ENCODE data around the gene KLHDC4. TPM values are rescaled to one million over a fixed set of nuclear protein-coding genes. Genes with fewer than 3 reads are reported as not detected.
"Not testable (repeated sequence)": the region's sequence is repeated elsewhere in the genome, so short reads cannot be mapped to it uniquely, and the experiment has no call there.

KLHDC4 gene
- total RNA-seq, 1 experiment from 2014 or later = 76.2 TPM

DNA sequence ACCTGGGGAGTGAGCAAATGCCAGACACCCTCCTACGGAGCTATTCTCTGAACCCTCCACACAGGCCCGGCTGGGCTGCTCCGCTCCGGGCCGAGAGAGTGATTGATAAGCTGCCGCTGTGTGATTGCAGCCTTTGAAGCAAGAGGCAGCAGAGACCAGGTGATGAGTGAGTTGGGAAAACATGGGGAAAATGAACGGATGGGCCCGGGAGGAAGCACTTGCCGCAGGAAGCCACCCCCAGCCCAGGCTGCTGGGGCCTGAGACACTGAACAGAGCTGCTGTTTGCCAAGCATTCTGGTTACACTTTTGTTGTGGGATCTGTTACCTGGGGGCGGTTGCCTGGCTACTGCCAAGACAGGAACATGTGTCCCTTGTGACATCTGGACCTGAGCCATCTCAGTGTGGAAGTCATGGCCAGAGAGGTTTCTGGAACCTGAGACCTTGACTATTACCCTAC, 46.4 kb upstream of the KLHDC4 start:
- H3K79me2 ChIP-seq (ENCODE audit: insufficient read depth, low read length) = no peaks in the 10 kb centered on the region
- no peak overlapping the region for H4K5ac ChIP-seq (ENCODE audit: insufficient read length, low read depth, low read length)
- H3K23ac ChIP-seq (ENCODE audit: insufficient read length, low read depth, low read length) = no peak overlapping the region
- no peak overlapping the region for H2AFZ ChIP-seq (ENCODE audit: low read length)
- no peak overlapping the region for H3K27ac Mint-ChIP-seq
- H3K4me3 Mint-ChIP-seq = no peak overlapping the region
- no peaks in the 10 kb centered on the region for H3K27me3 ChIP-seq (ENCODE audit: insufficient read depth, low read length)
- peaks cover 2 to 7% (median 3%) of the 10 kb centered on the region in 3 experiments; a peak in 6 of 7 replicates for H3K36me3 Mint-ChIP-seq (ENCODE audit: insufficient read depth in 1 of 3, low read depth in 3 of 3)
- H3K9me3 Mint-ChIP-seq = peaks cover 6 to 8% of the 10 kb centered on the region in 2 experiments
- H4K8ac ChIP-seq (replicated peaks; ENCODE audit: insufficient read length, low read depth, low read length) = no peak overlapping the region
- WGBS (ENCODE audit: extremely low coverage, insufficient read length, low lambda C conversion rate) = no CpG with 5 or more reads among the region's 10 CpGs
- H3K79me1 ChIP-seq (ENCODE audit: insufficient read depth, low read depth, low read length, poor library complexity, severe bottlenecking) = no peaks in the 10 kb centered on the region
- H3K18ac ChIP-seq (ENCODE audit: insufficient read length, low read depth, low read length) = no peak overlapping the region
- no peaks in the 10 kb centered on the region for H3K23me2 ChIP-seq (ENCODE audit: insufficient read length, low read depth, low read length, poor library complexity, severe bottlenecking)
- no peaks in the 10 kb centered on the region for H3K4me1 ChIP-seq (ENCODE audit: insufficient read depth, low read length)
- DNase-seq = no peak
- H2BK5ac ChIP-seq (ENCODE audit: insufficient read length, low read length) = no peak overlapping the region
- no peak overlapping the region for H3K9ac ChIP-seq (ENCODE audit: extremely low read depth, insufficient read length, low read length)
- H3K56ac ChIP-seq (ENCODE audit: insufficient read length, low read depth, low read length) = no peak overlapping the region
- H2BK20ac ChIP-seq (ENCODE audit: low read depth, low read length, poor library complexity, severe bottlenecking) = no peak overlapping the region
- H3K14ac ChIP-seq (ENCODE audit: insufficient read depth, low read length) = no peak overlapping the region
- H4K91ac ChIP-seq (ENCODE audit: insufficient read length, low read depth, low read length) = no peak overlapping the region
- peaks cover 4 to 20% of the 10 kb centered on the region in 2 experiments for H3K4me1 Mint-ChIP-seq
- H3K9me3 ChIP-seq (ENCODE audit: control insufficient read depth, low read depth, low read length) = no peaks in the 10 kb centered on the region
- no peak for TF ChIP-seq CTCF (conservative IDR thresholded peaks at IDR 0.05)
- no peak overlapping the region for H3K27ac ChIP-seq (ENCODE audit: insufficient read length, low read depth, low read length)
- no peak overlapping the region for H2BK15ac ChIP-seq (ENCODE audit: low read depth, low read length)
- H2AK5ac ChIP-seq (ENCODE audit: insufficient read length, low read length) = no peak overlapping the region
- no peak overlapping the region for H2BK12ac ChIP-seq (ENCODE audit: insufficient read length, low read depth, low read length)
- no peak overlapping the region for H3K4ac ChIP-seq (ENCODE audit: low read depth, low read length)
- H3K4me2 ChIP-seq (ENCODE audit: insufficient read depth, insufficient read length, low read length) = no peak overlapping the region
- peaks cover 8% of the 10 kb centered on the region for H3K27me3 Mint-ChIP-seq (ENCODE audit: low read depth)
- no peaks in the 10 kb centered on the region for H4K20me1 ChIP-seq (ENCODE audit: control insufficient read depth, insufficient read depth, insufficient read length)
- no peak overlapping the region for H2BK120ac ChIP-seq (ENCODE audit: low read depth, low read length, poor library complexity, severe bottlenecking)
- no peak overlapping the region for H3T11ph ChIP-seq (ENCODE audit: low read length)

DNA sequence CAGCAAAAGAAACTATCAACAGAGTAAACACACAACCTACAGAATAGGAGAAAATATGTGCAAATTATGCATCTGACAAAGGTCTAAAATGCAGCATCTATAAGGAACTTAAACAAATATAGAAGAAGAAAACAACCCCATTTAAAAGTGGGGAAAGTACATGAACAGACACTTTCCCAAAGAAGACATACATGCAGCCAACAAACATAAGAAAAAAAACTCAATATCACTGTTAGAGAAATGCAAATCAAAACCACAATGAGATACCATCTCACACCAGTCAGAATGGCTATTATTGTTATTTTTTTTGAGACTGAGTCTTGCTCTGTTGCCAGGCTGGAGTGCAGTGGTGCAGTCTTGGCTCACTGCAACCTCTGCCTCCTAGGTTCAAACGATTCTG, 45.7 kb upstream of the KLHDC4 start:
- H3K18ac ChIP-seq (ENCODE audit: insufficient read length, low read depth, low read length); H3T11ph ChIP-seq (ENCODE audit: low read length); H2BK120ac ChIP-seq (ENCODE audit: low read depth, low read length, poor library complexity, severe bottlenecking); H3K23me2 ChIP-seq (ENCODE audit: insufficient read length, low read depth, low read length, poor library complexity, severe bottlenecking); H2BK12ac ChIP-seq (ENCODE audit: insufficient read length, low read depth, low read length); H3K79me2 ChIP-seq (ENCODE audit: insufficient read depth, low read length); H3K9ac ChIP-seq (ENCODE audit: extremely low read depth, insufficient read length, low read length); DNase-seq; H3K27ac ChIP-seq (ENCODE audit: insufficient read length, low read depth, low read length); H2BK15ac ChIP-seq (ENCODE audit: low read depth, low read length); H3K4me2 ChIP-seq (ENCODE audit: insufficient read depth, insufficient read length, low read length); H3K14ac ChIP-seq (ENCODE audit: insufficient read depth, low read length); H3K36me3 Mint-ChIP-seq (ENCODE audit: insufficient read depth in 1 of 3, low read depth in 3 of 3); H3K27ac Mint-ChIP-seq; H4K91ac ChIP-seq (ENCODE audit: insufficient read length, low read depth, low read length); H3K4ac ChIP-seq (ENCODE audit: low read depth, low read length); H3K56ac ChIP-seq (ENCODE audit: insufficient read length, low read depth, low read length); H3K4me3 Mint-ChIP-seq; H3K27me3 Mint-ChIP-seq (ENCODE audit: low read depth); H2AK5ac ChIP-seq (ENCODE audit: insufficient read length, low read length); H4K20me1 ChIP-seq (ENCODE audit: control insufficient read depth, insufficient read depth, insufficient read length); H2BK5ac ChIP-seq (ENCODE audit: insufficient read length, low read length); H3K23ac ChIP-seq (ENCODE audit: insufficient read length, low read depth, low read length); H4K5ac ChIP-seq (ENCODE audit: insufficient read length, low read depth, low read length); H2BK20ac ChIP-seq (ENCODE audit: low read depth, low read length, poor library complexity, severe bottlenecking); H3K9me3 ChIP-seq (ENCODE audit: control insufficient read depth, low read depth, low read length); H2AFZ ChIP-seq (ENCODE audit: low read length); H3K9me3 Mint-ChIP-seq; H3K79me1 ChIP-seq (ENCODE audit: insufficient read depth, low read depth, low read length, poor library complexity, severe bottlenecking); H3K27me3 ChIP-seq (ENCODE audit: insufficient read depth, low read length); H4K8ac ChIP-seq (replicated peaks; ENCODE audit: insufficient read length, low read depth, low read length); H3K4me1 ChIP-seq (ENCODE audit: insufficient read depth, low read length): not testable (repeated sequence)
- WGBS (ENCODE audit: extremely low coverage, insufficient read length, low lambda C conversion rate) = no CpG with 5 or more reads among the region's 1 CpG
- peaks cover 10 to 26% of the 10 kb centered on the region in 2 experiments for H3K4me1 Mint-ChIP-seq

Measured in H9 (cell line).